ENCODE results near the gene OR6P1.

Gene OR6P1, protein sequence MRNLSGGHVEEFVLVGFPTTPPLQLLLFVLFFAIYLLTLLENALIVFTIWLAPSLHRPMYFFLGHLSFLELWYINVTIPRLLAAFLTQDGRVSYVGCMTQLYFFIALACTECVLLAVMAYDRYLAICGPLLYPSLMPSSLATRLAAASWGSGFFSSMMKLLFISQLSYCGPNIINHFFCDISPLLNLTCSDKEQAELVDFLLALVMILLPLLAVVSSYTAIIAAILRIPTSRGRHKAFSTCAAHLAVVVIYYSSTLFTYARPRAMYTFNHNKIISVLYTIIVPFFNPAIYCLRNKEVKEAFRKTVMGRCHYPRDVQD

DNA sequence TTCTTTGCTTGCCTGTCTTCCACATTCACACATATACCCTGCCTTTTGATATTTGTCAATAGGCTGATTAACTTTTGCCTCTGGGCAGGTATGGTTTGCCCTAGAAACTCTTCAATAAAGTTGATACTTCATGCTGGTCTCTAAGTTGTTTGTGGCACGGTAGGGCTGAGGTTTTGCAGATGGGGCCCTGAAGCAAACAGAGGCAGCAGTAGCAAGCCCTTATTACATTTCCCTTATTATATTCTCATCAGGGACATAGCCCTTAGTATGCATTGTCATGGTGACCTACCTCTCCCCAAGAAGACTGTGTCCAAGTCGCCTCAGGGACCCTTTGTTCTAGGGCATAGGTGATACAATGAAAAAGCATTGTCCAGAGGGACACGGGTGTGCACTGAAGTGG, at the start of gene OR6P1:
Gene OR6P1 (minus strand): TSS at position 101 of the 400 bp plus-strand sequence. CDS start 6,976 bp downstream, outside the sequence.
- TF ChIP-seq SP1 (IDR thresholded peaks at IDR 0.05): no peak
- no peak for TF ChIP-seq SUZ12 (IDR thresholded peaks at IDR 0.05)
- no peak for TF ChIP-seq LEF1 (IDR thresholded peaks at IDR 0.05; ENCODE audit: borderline replicate concordance)
- TF ChIP-seq BHLHE40 (IDR thresholded peaks at IDR 0.05; ENCODE audit: borderline replicate concordance): no peak
- TF ChIP-seq HDGF (IDR thresholded peaks at IDR 0.05; ENCODE audit: borderline replicate concordance): no peak
- TF ChIP-seq NFRKB (IDR thresholded peaks at IDR 0.05): no peak
- TF ChIP-seq FOXA1 (IDR thresholded peaks at IDR 0.05): no peak
- TF ChIP-seq CTBP1 (IDR thresholded peaks at IDR 0.05; ENCODE audit: borderline replicate concordance): no peak
- no peak for TF ChIP-seq TARDBP (IDR thresholded peaks at IDR 0.05)
- TF ChIP-seq FOXK2 (IDR thresholded peaks at IDR 0.05): no peak
- TF ChIP-seq L3MBTL2 (conservative IDR thresholded peaks at IDR 0.05): no peak
- TF ChIP-seq, protein P1, sequence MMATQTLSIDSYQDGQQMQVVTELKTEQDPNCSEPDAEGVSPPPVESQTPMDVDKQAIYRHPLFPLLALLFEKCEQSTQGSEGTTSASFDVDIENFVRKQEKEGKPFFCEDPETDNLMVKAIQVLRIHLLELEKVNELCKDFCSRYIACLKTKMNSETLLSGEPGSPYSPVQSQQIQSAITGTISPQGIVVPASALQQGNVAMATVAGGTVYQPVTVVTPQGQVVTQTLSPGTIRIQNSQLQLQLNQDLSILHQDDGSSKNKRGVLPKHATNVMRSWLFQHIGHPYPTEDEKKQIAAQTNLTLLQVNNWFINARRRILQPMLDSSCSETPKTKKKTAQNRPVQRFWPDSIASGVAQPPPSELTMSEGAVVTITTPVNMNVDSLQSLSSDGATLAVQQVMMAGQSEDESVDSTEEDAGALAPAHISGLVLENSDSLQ (IDR thresholded peaks at IDR 0.05): no peak
- TF ChIP-seq ZNF384 (IDR thresholded peaks at IDR 0.05): no peak
- no peak for TF ChIP-seq ARNT (IDR thresholded peaks at IDR 0.05)
- no peak for TF ChIP-seq ELF4 (IDR thresholded peaks at IDR 0.05)
- TF ChIP-seq FOXM1 (IDR thresholded peaks at IDR 0.05; ENCODE audit: borderline replicate concordance): no peak
- DNase-seq (ENCODE audit: extremely low spot score): no peak
- ChIA-PET POLR2A (no interaction called here), CTCF (no interaction called here)

DNA sequence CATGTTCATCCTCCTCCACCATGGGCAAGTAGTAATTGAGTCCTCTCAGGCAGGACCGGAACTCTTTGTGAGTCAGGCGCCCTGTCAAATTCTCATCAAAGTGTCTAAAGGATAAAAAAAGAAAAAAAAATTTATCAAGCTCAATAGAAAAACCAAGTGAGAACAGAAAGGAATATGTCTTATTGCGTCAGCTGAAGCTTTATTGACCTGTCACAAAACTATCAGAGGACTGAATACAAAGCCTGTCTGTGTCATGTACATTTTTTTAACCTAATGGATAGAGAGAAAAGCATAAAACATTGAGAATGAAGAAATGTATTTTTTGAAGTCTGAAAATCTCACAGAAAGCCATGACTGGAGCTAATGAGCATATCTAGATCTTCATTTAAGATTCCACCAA, 43.4 kb upstream of the OR6P1 start:
- TF ChIP-seq FOXM1 (IDR thresholded peaks at IDR 0.05; ENCODE audit: borderline replicate concordance) (no peak), CTBP1 (IDR thresholded peaks at IDR 0.05; ENCODE audit: borderline replicate concordance) (no peak), SUZ12 (IDR thresholded peaks at IDR 0.05) (no peak), TARDBP (IDR thresholded peaks at IDR 0.05) (no peak)
- CTCF ChIA-PET: no interaction called here
- POLR2A ChIA-PET: no interaction called here
- DNase-seq (ENCODE audit: extremely low spot score): no peak

- TF ChIP-seq BHLHE40 (IDR thresholded peaks at IDR 0.05; ENCODE audit: borderline replicate concordance) (no peak), SP1 (IDR thresholded peaks at IDR 0.05) (no peak), FOXM1 (IDR thresholded peaks at IDR 0.05; ENCODE audit: borderline replicate concordance) (no peak)
- ChIA-PET CTCF (no interaction called here), POLR2A (no interaction called here)
- no peak for DNase-seq (ENCODE audit: extremely low spot score)
Observed at GRCh38 chr1:158611916-158612315, 41.5 kb upstream of the OR6P1 start.

GRCh38 chr1:158607296-158607695, 36.9 kb upstream of the OR6P1 start:
- ChIA-PET CTCF (no interaction called here), POLR2A (no interaction called here)
- TF ChIP-seq SUZ12 (IDR thresholded peaks at IDR 0.05) (no peak), SP1 (IDR thresholded peaks at IDR 0.05) (no peak), NFRKB (IDR thresholded peaks at IDR 0.05) (no peak), L3MBTL2 (conservative IDR thresholded peaks at IDR 0.05) (no peak), ELF4 (IDR thresholded peaks at IDR 0.05) (no peak), FOXA1 (IDR thresholded peaks at IDR 0.05) (no peak), CTBP1 (IDR thresholded peaks at IDR 0.05; ENCODE audit: borderline replicate concordance) (no peak), TARDBP (IDR thresholded peaks at IDR 0.05) (no peak), FOXM1 (IDR thresholded peaks at IDR 0.05; ENCODE audit: borderline replicate concordance) (no peak), ARNT (IDR thresholded peaks at IDR 0.05) (no peak), BHLHE40 (IDR thresholded peaks at IDR 0.05; ENCODE audit: borderline replicate concordance) (no peak), LEF1 (IDR thresholded peaks at IDR 0.05; ENCODE audit: borderline replicate concordance) (no peak), FOXK2 (IDR thresholded peaks at IDR 0.05) (no peak), ZNF384 (IDR thresholded peaks at IDR 0.05) (no peak), HDGF (IDR thresholded peaks at IDR 0.05; ENCODE audit: borderline replicate concordance) (no peak)
- TF ChIP-seq, protein P1 (IDR thresholded peaks at IDR 0.05): no peak
- DNase-seq (ENCODE audit: extremely low spot score): no peak

GRCh38 chr1:158604968-158605367, 34.6 kb upstream of the OR6P1 start, which contains the start of gene OR10Z1:
Gene OR10Z1, plus strand, starts transcription at chr1:158605268. Its CDS starts 1,171 bp downstream, at chr1:158606439.
- ChIA-PET POLR2A (no interaction called here), CTCF (no interaction called here)
- DNase-seq (ENCODE audit: extremely low spot score): no peak
- TF ChIP-seq L3MBTL2 (conservative IDR thresholded peaks at IDR 0.05) (no peak), BHLHE40 (IDR thresholded peaks at IDR 0.05; ENCODE audit: borderline replicate concordance) (no peak), LEF1 (IDR thresholded peaks at IDR 0.05; ENCODE audit: borderline replicate concordance) (no peak), SP1 (IDR thresholded peaks at IDR 0.05) (no peak), FOXK2 (IDR thresholded peaks at IDR 0.05) (no peak), HDGF (IDR thresholded peaks at IDR 0.05; ENCODE audit: borderline replicate concordance) (no peak), ELF4 (IDR thresholded peaks at IDR 0.05) (no peak), CTBP1 (IDR thresholded peaks at IDR 0.05; ENCODE audit: borderline replicate concordance) (no peak), FOXM1 (IDR thresholded peaks at IDR 0.05; ENCODE audit: borderline replicate concordance) (no peak), NFRKB (IDR thresholded peaks at IDR 0.05) (no peak), ARNT (IDR thresholded peaks at IDR 0.05) (no peak), TARDBP (IDR thresholded peaks at IDR 0.05) (no peak)

GRCh38 chr1:158600735-158601134, 30.4 kb upstream of the OR6P1 start:
- DNase-seq (ENCODE audit: extremely low spot score): no peak
- ChIA-PET CTCF (no interaction called here), POLR2A (no interaction called here)
- TF ChIP-seq HDGF (IDR thresholded peaks at IDR 0.05; ENCODE audit: borderline replicate concordance) (no peak), SUZ12 (IDR thresholded peaks at IDR 0.05) (no peak), ZNF384 (IDR thresholded peaks at IDR 0.05) (no peak), CTBP1 (IDR thresholded peaks at IDR 0.05; ENCODE audit: borderline replicate concordance) (no peak)
- TF ChIP-seq, protein P1 (IDR thresholded peaks at IDR 0.05): no peak
